Measurements from ENCODE around the gene IRX2.

The IRX2 gene

DNA sequence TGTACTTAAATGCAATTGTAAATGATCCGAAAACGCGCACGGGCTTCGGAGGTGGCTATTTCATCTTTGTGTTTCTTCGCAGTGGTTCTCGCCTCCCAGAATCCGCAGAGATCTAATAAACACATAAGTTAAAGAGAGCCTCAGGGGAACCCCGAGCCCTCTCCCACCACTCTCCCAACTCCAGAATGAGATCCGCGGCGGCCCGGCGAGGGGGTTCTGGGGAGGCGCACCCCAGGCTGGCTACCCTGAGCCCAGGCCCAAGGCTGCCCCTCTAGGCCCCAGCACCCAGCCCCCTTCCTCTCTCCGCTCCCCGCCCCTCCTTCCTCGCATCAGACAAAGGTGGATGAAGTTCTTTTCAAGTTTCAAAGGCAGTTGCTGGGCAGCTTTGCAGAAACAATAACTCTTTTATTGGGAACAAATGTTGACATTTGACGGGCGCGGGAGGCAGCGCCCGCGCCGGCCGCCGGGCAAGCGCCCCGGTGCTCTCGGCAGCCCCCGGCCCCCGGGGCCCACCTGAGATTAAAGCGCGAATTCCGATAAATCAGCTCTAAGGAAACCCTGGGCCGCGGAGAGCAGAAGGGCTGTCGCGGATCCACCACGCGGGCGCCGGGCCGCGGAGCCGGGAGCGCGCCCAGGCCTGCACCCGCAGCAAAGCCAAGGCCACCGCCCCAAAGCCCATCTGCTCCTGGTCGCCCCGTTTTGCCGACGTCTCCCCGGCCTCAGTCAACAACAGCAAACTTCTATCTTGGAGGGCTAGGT, 8.4 kb downstream of the IRX2 start:
- no peak for DNase-seq (ENCODE audit: low read depth)
- no peak overlapping the region for H3K4me3 ChIP-seq (ENCODE audit: control insufficient read depth, low read depth, low read length)

DNA sequence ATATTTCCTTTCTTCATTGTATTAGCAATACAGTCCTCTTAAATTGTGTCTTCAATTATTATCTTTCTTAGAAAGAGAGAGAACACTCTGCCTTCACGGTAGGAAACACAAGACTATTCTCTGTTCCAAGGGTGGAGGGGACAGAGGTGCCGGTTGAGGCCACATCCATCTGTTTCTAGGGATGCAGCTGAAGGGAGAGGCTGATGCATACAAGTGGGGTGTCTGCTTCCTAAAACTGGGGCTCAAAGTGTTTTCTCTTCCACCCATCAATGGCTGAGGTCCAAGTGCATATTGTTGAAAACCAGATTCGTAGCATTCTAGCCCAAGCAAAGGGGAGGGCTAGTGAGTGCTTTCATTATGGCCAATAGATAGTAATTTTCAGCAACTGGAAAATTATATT, 9.5 kb downstream of the IRX2 start:
- DNase-seq (ENCODE audit: low read depth): no peak
- TF ChIP-seq, protein P1, sequence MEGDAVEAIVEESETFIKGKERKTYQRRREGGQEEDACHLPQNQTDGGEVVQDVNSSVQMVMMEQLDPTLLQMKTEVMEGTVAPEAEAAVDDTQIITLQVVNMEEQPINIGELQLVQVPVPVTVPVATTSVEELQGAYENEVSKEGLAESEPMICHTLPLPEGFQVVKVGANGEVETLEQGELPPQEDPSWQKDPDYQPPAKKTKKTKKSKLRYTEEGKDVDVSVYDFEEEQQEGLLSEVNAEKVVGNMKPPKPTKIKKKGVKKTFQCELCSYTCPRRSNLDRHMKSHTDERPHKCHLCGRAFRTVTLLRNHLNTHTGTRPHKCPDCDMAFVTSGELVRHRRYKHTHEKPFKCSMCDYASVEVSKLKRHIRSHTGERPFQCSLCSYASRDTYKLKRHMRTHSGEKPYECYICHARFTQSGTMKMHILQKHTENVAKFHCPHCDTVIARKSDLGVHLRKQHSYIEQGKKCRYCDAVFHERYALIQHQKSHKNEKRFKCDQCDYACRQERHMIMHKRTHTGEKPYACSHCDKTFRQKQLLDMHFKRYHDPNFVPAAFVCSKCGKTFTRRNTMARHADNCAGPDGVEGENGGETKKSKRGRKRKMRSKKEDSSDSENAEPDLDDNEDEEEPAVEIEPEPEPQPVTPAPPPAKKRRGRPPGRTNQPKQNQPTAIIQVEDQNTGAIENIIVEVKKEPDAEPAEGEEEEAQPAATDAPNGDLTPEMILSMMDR (conservative IDR thresholded peaks at IDR 0.05; ENCODE audit: control insufficient read depth, insufficient read depth, low read depth, low read length): no peak
- no peak overlapping the region for H3K4me3 ChIP-seq (ENCODE audit: control insufficient read depth, low read depth, low read length)

More for the DNA sequence above, 8.4 kb downstream of the IRX2 start:
- TF ChIP-seq, protein P1 (conservative IDR thresholded peaks at IDR 0.05; ENCODE audit: control insufficient read depth, insufficient read depth, low read depth, low read length): no peak

DNA sequence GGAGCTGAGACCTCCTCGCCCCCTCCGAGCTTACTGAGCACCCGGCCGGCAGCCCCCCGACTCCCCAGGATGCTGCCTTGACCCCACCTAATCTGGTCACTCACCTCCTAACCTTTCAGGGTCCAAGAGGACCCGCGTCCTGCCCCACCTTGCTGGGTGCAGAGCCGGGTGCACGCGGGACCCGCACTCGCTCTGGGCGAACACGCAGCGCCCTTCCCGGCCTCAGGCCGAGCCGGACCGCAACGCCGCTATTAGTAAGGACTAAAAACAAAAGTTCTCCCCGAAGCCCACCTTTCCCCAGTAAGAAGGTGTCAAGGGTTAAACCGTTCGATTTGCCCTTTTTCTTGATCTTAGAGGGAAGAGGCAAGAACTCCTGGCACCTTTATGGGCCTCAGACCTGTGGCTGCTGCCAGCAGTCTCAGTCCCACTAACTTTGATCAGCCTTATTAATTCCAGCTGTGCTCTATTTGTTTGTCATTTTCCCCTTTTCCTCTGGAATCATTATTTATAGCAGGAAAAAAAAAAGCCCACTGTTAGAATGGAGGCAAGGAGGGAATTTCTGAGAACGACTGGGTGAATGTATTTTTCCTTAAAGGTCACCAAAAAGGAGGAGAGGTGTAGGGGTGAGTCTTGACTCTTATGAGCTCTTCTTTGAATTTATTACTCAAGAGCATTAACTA, 10.5 kb downstream of the IRX2 start:
- no peak overlapping the region for H3K4me3 ChIP-seq (ENCODE audit: control insufficient read depth, low read depth, low read length)
- TF ChIP-seq, protein P1 (conservative IDR thresholded peaks at IDR 0.05; ENCODE audit: control insufficient read depth, insufficient read depth, low read depth, low read length): no peak
- no peak for DNase-seq (ENCODE audit: low read depth)

DNA sequence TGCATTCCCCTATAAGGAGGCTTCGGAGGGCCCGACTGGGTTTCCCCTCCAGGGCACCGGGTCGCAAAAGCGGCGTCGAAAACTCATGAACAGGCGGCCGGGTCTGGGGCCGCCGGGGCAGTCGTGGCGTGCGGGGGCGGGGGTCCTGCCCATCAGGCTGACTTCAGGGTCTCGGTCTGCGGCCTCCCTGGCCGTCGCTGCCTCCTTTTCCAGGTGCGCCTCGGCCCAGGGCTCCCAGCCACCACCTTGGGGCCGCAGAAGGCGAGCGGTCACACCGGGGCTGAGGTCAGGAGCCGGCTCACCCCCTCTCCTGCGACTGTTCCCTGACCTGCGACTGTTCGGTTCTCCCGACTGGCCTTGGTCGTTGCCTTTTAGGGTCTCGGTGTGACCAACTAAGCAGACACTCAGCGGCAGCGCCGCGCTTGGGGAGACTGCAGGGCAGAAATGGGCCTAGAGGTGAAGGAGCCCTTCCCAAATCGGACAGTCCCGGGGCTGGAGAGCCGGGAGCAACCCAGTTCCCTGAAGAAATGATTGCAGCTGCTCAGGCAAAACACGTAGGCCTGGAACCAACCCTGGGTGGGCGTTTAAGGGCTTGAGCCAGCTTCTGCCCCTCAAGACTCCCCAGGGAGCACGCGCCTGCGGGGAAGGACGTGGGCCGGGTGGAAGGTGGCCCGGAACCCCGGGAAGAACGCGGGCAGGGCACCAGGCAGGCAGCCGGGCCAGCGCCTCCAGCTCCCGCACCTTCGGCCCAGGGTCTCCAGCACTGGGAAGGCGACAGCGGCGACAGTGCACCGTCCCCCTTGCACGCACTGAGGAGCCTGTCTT, 11.2 kb downstream of the IRX2 start:
- TF ChIP-seq, protein P1 (conservative IDR thresholded peaks at IDR 0.05; ENCODE audit: control insufficient read depth, insufficient read depth, low read depth, low read length): no peak
- no peak for DNase-seq (ENCODE audit: low read depth)
- H3K4me3 ChIP-seq (ENCODE audit: control insufficient read depth, low read depth, low read length): no peak overlapping the region

GRCh38 chr5:2739360-2740050, 12.0 kb downstream of the IRX2 start:
- no peak for DNase-seq (ENCODE audit: low read depth)
- peak overlapping the region; percentile 43 for H3K4me3 ChIP-seq (ENCODE audit: control insufficient read depth, low read depth, low read length)
- TF ChIP-seq, protein P1 (conservative IDR thresholded peaks at IDR 0.05; ENCODE audit: control insufficient read depth, insufficient read depth, low read depth, low read length): no peak

GRCh38 chr5:2738700-2739359, 12.6 kb downstream of the IRX2 start:
- H3K4me3 ChIP-seq (ENCODE audit: control insufficient read depth, low read depth, low read length): peak overlapping the region; percentile 43
- DNase-seq (ENCODE audit: low read depth): no peak
- TF ChIP-seq, protein P1 (conservative IDR thresholded peaks at IDR 0.05; ENCODE audit: control insufficient read depth, insufficient read depth, low read depth, low read length): no peak
